ENCODE measurements around the gene LBHD1.
A peak's percentile ranks its signal among the peaks of the same experiment; 100 is the strongest.

DNA sequence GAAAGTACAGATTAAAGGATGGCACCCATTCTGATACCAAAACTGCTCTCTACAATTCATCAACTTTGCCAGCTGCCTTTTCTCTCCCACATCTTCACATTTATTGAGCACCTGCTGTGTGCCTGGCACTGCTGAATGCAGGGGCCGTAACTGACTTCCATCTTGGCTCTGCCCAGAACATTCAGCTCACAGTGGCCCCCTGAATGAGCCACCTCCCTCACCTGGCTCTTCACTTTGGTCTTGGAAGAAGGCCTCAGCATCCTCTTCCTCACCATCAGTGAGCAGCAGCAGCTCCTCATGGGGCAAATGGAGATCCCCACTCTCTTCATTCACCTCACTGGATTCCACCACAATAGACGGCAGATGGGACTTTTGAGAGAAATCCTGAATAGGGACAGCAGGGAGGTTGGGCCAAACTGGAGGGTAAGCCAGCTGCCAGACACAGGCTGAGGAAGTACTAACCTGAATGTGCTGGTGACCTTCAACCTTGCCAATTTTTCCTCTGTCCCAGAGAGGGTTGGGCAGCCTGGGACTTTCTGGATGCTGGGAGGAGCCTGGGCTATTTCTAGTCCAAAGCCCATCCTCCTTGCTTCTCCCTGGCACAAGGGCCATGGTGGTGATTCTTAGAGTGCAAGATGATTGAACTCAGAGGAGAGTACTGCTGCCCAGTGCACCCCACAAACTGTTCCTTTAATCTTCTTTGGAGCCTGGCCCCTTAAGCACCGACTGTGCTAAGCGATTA lies 2.5 kb downstream of the LBHD1 start:
- no peak for TF ChIP-seq ZZZ3 (CRISPR knock-in tag; IDR thresholded peaks at IDR 0.05; ENCODE audit: borderline replicate concordance)
- TF ChIP-seq ARHGAP35 (CRISPR knock-in tag; IDR thresholded peaks at IDR 0.05; ENCODE audit: borderline replicate concordance) = no peak
- TF ChIP-seq, protein P1, sequence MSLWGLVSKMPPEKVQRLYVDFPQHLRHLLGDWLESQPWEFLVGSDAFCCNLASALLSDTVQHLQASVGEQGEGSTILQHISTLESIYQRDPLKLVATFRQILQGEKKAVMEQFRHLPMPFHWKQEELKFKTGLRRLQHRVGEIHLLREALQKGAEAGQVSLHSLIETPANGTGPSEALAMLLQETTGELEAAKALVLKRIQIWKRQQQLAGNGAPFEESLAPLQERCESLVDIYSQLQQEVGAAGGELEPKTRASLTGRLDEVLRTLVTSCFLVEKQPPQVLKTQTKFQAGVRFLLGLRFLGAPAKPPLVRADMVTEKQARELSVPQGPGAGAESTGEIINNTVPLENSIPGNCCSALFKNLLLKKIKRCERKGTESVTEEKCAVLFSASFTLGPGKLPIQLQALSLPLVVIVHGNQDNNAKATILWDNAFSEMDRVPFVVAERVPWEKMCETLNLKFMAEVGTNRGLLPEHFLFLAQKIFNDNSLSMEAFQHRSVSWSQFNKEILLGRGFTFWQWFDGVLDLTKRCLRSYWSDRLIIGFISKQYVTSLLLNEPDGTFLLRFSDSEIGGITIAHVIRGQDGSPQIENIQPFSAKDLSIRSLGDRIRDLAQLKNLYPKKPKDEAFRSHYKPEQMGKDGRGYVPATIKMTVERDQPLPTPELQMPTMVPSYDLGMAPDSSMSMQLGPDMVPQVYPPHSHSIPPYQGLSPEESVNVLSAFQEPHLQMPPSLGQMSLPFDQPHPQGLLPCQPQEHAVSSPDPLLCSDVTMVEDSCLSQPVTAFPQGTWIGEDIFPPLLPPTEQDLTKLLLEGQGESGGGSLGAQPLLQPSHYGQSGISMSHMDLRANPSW (CRISPR knock-in tag; IDR thresholded peaks at IDR 0.05; ENCODE audit: borderline replicate concordance) = no peak
- TF ChIP-seq GFI1 (CRISPR knock-in tag; IDR thresholded peaks at IDR 0.05; ENCODE audit: borderline replicate concordance) = no peak
- TF ChIP-seq ELF4 (CRISPR knock-in tag; IDR thresholded peaks at IDR 0.05; ENCODE audit: borderline replicate concordance) = no peak
- TF ChIP-seq, protein P2, sequence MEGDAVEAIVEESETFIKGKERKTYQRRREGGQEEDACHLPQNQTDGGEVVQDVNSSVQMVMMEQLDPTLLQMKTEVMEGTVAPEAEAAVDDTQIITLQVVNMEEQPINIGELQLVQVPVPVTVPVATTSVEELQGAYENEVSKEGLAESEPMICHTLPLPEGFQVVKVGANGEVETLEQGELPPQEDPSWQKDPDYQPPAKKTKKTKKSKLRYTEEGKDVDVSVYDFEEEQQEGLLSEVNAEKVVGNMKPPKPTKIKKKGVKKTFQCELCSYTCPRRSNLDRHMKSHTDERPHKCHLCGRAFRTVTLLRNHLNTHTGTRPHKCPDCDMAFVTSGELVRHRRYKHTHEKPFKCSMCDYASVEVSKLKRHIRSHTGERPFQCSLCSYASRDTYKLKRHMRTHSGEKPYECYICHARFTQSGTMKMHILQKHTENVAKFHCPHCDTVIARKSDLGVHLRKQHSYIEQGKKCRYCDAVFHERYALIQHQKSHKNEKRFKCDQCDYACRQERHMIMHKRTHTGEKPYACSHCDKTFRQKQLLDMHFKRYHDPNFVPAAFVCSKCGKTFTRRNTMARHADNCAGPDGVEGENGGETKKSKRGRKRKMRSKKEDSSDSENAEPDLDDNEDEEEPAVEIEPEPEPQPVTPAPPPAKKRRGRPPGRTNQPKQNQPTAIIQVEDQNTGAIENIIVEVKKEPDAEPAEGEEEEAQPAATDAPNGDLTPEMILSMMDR (CRISPR knock-in tag; IDR thresholded peaks at IDR 0.05) = no peak
- TF ChIP-seq ZNF432 (CRISPR knock-in tag; IDR thresholded peaks at IDR 0.05; ENCODE audit: borderline replicate concordance) = no peak
- no peak for TF ChIP-seq ZNF550 (CRISPR knock-in tag; IDR thresholded peaks at IDR 0.05; ENCODE audit: borderline replicate concordance)
- 0 out of 4 replicates have a peak, but pooled peaks of 1 of the 2 experiments have one; percentile 14 for TF ChIP-seq POLR2A (IDR thresholded peaks at IDR 0.05; ENCODE audit: insufficient read depth in 1 of 2, low read depth in 2 of 2, low read length in 2 of 2)
- TF ChIP-seq, protein P3, sequence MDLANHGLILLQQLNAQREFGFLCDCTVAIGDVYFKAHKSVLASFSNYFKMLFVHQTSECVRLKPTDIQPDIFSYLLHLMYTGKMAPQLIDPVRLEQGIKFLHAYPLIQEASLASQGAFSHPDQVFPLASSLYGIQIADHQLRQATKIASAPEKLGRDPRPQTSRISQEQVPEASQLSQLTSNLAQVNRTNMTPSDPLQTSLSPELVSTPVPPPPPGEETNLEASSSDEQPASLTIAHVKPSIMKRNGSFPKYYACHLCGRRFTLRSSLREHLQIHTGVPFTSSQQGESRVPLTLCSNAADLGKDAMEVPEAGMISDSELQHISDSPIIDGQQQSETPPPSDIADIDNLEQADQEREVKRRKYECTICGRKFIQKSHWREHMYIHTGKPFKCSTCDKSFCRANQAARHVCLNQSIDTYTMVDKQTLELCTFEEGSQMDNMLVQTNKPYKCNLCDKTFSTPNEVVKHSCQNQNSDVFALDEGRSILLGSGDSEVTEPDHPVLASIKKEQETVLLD (CRISPR knock-in tag; IDR thresholded peaks at IDR 0.05; ENCODE audit: low read depth) = no peak

All from HepG2 (cell line).